ENCODE data around the gene TNFRSF11A. TPM values are rescaled to one million over a fixed set of nuclear protein-coding genes. Genes with fewer than 3 reads are reported as not detected.

The TNFRSF11A gene
- total RNA-seq, 1 donor from 2014 or later: 14.0 TPM

DNA sequence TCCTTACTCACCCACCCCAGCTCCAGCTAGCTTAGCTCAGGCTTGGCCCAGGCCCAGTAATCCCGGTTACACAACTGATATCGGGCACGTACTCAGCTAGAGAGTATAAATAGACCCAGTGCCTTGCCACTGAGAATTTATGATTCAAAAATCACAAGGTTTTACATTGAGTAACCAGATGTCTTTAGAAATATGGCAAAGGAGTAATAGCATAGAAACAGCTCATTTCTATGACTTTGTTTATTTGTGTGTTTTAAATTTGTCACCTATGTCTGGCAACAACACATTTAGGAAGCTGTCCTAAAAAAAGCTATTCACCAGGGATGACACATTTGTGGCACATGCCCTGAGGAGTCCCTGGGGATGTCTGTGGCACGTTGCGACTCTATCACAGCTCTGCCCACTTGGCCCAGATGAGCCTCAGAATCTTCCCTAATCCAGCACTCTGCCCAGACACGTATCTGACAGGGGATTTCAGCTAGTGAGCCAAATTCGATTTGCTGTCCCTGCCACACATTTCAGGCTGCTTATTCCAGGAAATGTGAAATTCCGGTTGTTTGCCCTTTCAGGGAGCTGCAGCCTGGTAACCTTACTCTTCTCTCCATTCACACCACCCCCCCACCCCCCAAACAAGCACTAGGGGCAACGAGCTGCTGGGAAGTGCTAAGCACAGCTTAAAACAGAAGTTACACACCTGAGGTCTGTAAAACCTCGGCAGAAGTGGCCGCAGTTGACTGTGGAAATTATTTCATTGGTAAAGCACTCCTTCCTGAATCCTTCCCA is 112.3 kb downstream of the TNFRSF11A start:
- no peaks in the 10 kb centered on the region for H3K4me1 Mint-ChIP-seq
- no peaks in the 10 kb centered on the region for H3K9me3 Mint-ChIP-seq
- H3K36me3 Mint-ChIP-seq (ENCODE audit: low read depth): no peaks in the 10 kb centered on the region
- peaks cover 14% of the 10 kb centered on the region for H3K27me3 Mint-ChIP-seq
- H3K4me3 Mint-ChIP-seq: no peak overlapping the region
- intact Hi-C loops (cut with micrococcal nuclease): no loop called here
- H3K27ac Mint-ChIP-seq: no peak overlapping the region
- DNase-seq: no peak

- Mint-ChIP-seq H3K4me1 (no peaks in the 10 kb centered on the region), H3K9me3 (peaks cover 3% of the 10 kb centered on the region), H3K4me3 (no peak overlapping the region), H3K27me3 (peaks cover 14% of the 10 kb centered on the region), H3K27ac (no peak overlapping the region), H3K36me3 (ENCODE audit: low read depth) (no peaks in the 10 kb centered on the region)
- intact Hi-C loops (cut with micrococcal nuclease): no loop called here
- no peak for DNase-seq
Measured at GRCh38 chr18:62438018-62438329, 112.9 kb downstream of the TNFRSF11A start.

DNA sequence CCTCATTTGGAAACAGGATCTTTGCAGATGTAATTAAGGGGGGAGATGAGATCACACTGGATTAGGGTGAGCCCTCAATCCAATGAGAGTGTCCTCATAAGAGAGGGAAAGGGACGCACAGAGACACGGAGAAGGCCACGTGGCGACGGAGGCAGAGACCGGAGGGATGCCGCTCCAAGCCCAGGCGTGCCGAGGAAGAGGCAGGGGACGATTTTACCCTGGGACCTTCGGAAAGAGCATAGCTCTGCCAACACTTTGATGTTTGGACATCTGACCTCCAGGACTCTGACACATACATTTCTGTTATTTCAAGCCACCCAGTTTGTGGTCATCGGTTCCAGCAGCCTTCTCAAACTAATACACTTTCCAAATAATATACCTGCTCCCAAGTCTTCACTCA is 113.3 kb downstream of the TNFRSF11A start:
- no peaks in the 10 kb centered on the region for H3K36me3 Mint-ChIP-seq (ENCODE audit: low read depth)
- no peak overlapping the region for H3K27ac Mint-ChIP-seq
- H3K9me3 Mint-ChIP-seq: peaks cover 3% of the 10 kb centered on the region
- H3K27me3 Mint-ChIP-seq: peaks cover 14% of the 10 kb centered on the region
- DNase-seq: no peak
- no peak overlapping the region for H3K4me3 Mint-ChIP-seq
- intact Hi-C loops (cut with micrococcal nuclease): no loop called here
- H3K4me1 Mint-ChIP-seq: no peaks in the 10 kb centered on the region

DNA sequence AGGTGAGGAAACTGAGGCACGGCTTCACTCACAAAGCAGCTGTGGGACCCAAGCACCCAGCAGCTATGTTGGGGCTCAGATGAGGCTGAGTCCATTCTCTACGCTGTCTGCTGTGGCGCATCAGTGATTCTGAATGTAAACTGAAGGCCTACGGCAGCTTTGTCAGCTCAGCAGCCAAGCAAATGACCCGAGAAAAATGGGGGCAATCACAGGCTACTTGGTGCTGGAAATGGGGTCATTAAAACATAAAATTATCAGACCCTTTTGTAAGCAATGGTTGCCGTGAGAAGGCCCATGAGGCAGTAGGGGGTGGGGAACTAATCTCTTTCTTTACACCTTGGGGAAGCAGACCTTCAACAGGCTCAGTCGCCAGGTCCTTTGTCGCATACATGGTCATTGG is 113.8 kb downstream of the TNFRSF11A start:
- Mint-ChIP-seq H3K4me3 (no peak overlapping the region), H3K36me3 (ENCODE audit: low read depth) (no peaks in the 10 kb centered on the region), H3K9me3 (peaks cover 3% of the 10 kb centered on the region), H3K27ac (no peak overlapping the region), H3K27me3 (peaks cover 14% of the 10 kb centered on the region), H3K4me1 (no peaks in the 10 kb centered on the region)
- intact Hi-C loops (cut with micrococcal nuclease): no loop called here
- DNase-seq: no peak

Other genes with a start within 250 kb of the TNFRSF11A start
- gene PIGN, start 138.3 kb upstream of the TNFRSF11A start, total RNA-seq: 32.0 and 33.9 TPM in 2 replicates
- 30.6 and 31.1 TPM in 2 replicates for gene RELCH, start 138.1 kb upstream of the TNFRSF11A start, total RNA-seq
- gene ZCCHC2, start 197.7 kb downstream of the TNFRSF11A start, total RNA-seq: 47.0 and 52.8 TPM in 2 replicates

Measured in activated CD4-positive, alpha-beta T cell treated with anti-CD3 and anti-CD28 coated beads, Interleukin-2, amount 10 ng/mL, durations not matched to agents 24 days and 14 days (primary cell).